ENCODE measurements around the gene SPTBN2. TPM values are rescaled to one million over a fixed set of nuclear protein-coding genes. Genes with fewer than 3 reads are reported as not detected.
A peak's percentile ranks its signal among the peaks of the same experiment; 100 is the strongest.

Gene SPTBN2
- total RNA-seq, 3 donors from 2014 or later (not counting 1 experiment from before 2014, with no cell fraction given) = 1.1 TPM; not detected in 2

GRCh38 chr11:66694732-66695207 is 34.2 kb downstream of the SPTBN2 start:
- 22% methylated on average over 6 of the region's 6 CpGs for WGBS (ENCODE audit: insufficient coverage)
- Histone ChIP-seq H3K27ac (ENCODE audit: low read length) (no peak overlapping the region), H3K27me3 (ENCODE audit: control insufficient read depth, insufficient read depth, low read length) (no peaks in the 10 kb centered on the region), H3K36me3 (ENCODE audit: control insufficient read depth, insufficient read depth, low read length) (no peaks in the 10 kb centered on the region), H3K4me1 (ENCODE audit: control insufficient read depth, insufficient read depth, low read length) (peaks cover 5% of the 10 kb centered on the region), H3K4me3 (ENCODE audit: low read length) (no peak overlapping the region), H3K9me3 (ENCODE audit: control insufficient read depth, insufficient read depth, low read length) (no peaks in the 10 kb centered on the region)
- H3K4me1 Mint-ChIP-seq = peaks cover 0 to 11% of the 10 kb centered on the region in 2 donors
- TF ChIP-seq, protein P1, sequence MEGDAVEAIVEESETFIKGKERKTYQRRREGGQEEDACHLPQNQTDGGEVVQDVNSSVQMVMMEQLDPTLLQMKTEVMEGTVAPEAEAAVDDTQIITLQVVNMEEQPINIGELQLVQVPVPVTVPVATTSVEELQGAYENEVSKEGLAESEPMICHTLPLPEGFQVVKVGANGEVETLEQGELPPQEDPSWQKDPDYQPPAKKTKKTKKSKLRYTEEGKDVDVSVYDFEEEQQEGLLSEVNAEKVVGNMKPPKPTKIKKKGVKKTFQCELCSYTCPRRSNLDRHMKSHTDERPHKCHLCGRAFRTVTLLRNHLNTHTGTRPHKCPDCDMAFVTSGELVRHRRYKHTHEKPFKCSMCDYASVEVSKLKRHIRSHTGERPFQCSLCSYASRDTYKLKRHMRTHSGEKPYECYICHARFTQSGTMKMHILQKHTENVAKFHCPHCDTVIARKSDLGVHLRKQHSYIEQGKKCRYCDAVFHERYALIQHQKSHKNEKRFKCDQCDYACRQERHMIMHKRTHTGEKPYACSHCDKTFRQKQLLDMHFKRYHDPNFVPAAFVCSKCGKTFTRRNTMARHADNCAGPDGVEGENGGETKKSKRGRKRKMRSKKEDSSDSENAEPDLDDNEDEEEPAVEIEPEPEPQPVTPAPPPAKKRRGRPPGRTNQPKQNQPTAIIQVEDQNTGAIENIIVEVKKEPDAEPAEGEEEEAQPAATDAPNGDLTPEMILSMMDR (IDR thresholded peaks at IDR 0.05) = peak; percentile 74
- H3K27me3 Mint-ChIP-seq (ENCODE audit: low read depth in 2 of 2) = no peaks in the 10 kb centered on the region
- DNase-seq (peak; percentile 74 to 92), ATAC-seq (peak; percentile 82 to 98 (median 96))
- peak overlapping the region in 1 of 2 donors; percentile 44 for H3K27ac Mint-ChIP-seq
- H3K4me3 Mint-ChIP-seq = no peak overlapping the region
- intact Hi-C loops (cut with micrococcal nuclease) = loop anchor here (1.0 kb wide), 3 partner anchors 140 to 377 kb away; no protein-coding TSS in a partner anchor
- H3K9me3 Mint-ChIP-seq = no peaks in the 10 kb centered on the region
- H3K36me3 Mint-ChIP-seq = no peaks in the 10 kb centered on the region

DNA sequence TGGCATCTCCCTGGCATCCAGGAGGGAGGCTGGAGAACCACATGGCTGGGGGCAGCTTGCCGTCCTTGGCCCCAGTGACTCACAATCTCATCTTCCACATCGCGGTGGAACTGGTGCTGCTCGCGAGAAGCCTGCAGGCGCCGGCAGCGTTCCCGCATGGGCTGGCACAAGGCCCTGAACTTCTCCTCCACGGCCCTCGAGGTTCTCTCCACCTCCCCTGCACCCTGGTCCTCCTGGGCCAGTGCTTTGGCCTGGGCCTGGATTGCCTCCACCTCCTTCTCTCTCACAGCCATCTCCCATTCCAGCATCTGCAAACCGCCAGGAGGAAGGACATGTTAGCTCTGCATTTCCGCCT is 35.0 kb downstream of the SPTBN2 start:
- H3K27ac ChIP-seq (ENCODE audit: low read length) = no peak overlapping the region
- H3K36me3 Mint-ChIP-seq = no peaks in the 10 kb centered on the region
- WGBS (ENCODE audit: insufficient coverage) = 92% methylated on average over 13 of the region's 13 CpGs
- intact Hi-C loops (cut with micrococcal nuclease) = loop anchor here (1.0 kb wide), 3 partner anchors 140 to 377 kb away; no protein-coding TSS in a partner anchor
- peak overlapping the region in 1 of 2 donors; percentile 44 for H3K27ac Mint-ChIP-seq
- no peaks in the 10 kb centered on the region for H3K36me3 ChIP-seq (ENCODE audit: control insufficient read depth, insufficient read depth, low read length)
- TF ChIP-seq, protein P1 (IDR thresholded peaks at IDR 0.05) = no peak
- H3K4me1 Mint-ChIP-seq = peaks cover 0 to 11% of the 10 kb centered on the region in 2 donors
- peaks cover 5% of the 10 kb centered on the region for H3K4me1 ChIP-seq (ENCODE audit: control insufficient read depth, insufficient read depth, low read length)
- H3K4me3 Mint-ChIP-seq = no peak overlapping the region
- DNase-seq (no peak), ATAC-seq (no peak)
- no peak overlapping the region for H3K4me3 ChIP-seq (ENCODE audit: low read length)
- H3K9me3 ChIP-seq (ENCODE audit: control insufficient read depth, insufficient read depth, low read length) = no peaks in the 10 kb centered on the region
- H3K27me3 Mint-ChIP-seq (ENCODE audit: low read depth in 2 of 2) = no peaks in the 10 kb centered on the region
- no peaks in the 10 kb centered on the region for H3K9me3 Mint-ChIP-seq
- H3K27me3 ChIP-seq (ENCODE audit: control insufficient read depth, insufficient read depth, low read length) = no peaks in the 10 kb centered on the region

- 89% methylated on average over 15 of the region's 15 CpGs for WGBS (ENCODE audit: insufficient coverage)
- TF ChIP-seq, protein P1 (IDR thresholded peaks at IDR 0.05) = no peak
- H3K27ac ChIP-seq (ENCODE audit: low read length) = no peak overlapping the region
- peaks cover 0 to 11% of the 10 kb centered on the region in 2 donors for H3K4me1 Mint-ChIP-seq
- no peaks in the 10 kb centered on the region for H3K9me3 Mint-ChIP-seq
- H3K36me3 Mint-ChIP-seq = no peaks in the 10 kb centered on the region
- no peak overlapping the region for H3K4me3 Mint-ChIP-seq
- H3K27me3 ChIP-seq (ENCODE audit: control insufficient read depth, insufficient read depth, low read length) = no peaks in the 10 kb centered on the region
- H3K4me3 ChIP-seq (ENCODE audit: low read length) = no peak overlapping the region
- H3K27me3 Mint-ChIP-seq (ENCODE audit: low read depth in 2 of 2) = no peaks in the 10 kb centered on the region
- H3K9me3 ChIP-seq (ENCODE audit: control insufficient read depth, insufficient read depth, low read length) = no peaks in the 10 kb centered on the region
- H3K36me3 ChIP-seq (ENCODE audit: control insufficient read depth, insufficient read depth, low read length) = no peaks in the 10 kb centered on the region
- H3K4me1 ChIP-seq (ENCODE audit: control insufficient read depth, insufficient read depth, low read length) = peaks cover 5% of the 10 kb centered on the region
- intact Hi-C loops (cut with micrococcal nuclease) = loop anchor here (1.0 kb wide), 3 partner anchors 141 to 378 kb away; no protein-coding TSS in a partner anchor
- peak overlapping the region in 1 of 2 donors; percentile 29 for H3K27ac Mint-ChIP-seq
- no peak for ATAC-seq
- DNase-seq = no peak
These were observed 35.5 kb downstream of the SPTBN2 start for GRCh38 chr11:66693356-66694055.
